Tibial nerve (tissue), 4 donors: Measurements from ENCODE around the gene ATP13A2. TPM values are rescaled to one million over a fixed set of nuclear protein-coding genes. Genes with fewer than 3 reads are reported as not detected.
A peak's percentile ranks its signal among the peaks of the same experiment; 100 is the strongest.

Source experiments
- DNase-seq, 2 donors: peaks; one replicate each; pipeline ENCODE4 v3.0.0-alpha.2; 2019; ENCODE audit warnings: low spot score in 2 of 2
- H3K27ac ChIP-seq, 4 donors: fragments of 200-600 bp; sonication (generic) in 3 of 4; one replicate each; pipeline ENCODE4 v1.5.1; 2017 to 2019; ENCODE audit warnings: mild to moderate bottlenecking in 1 of 4
- H3K27me3 ChIP-seq, 2 donors: fragments of 200-600 bp; sonication (generic) in 1 of 2; one replicate each; pipeline versions ENCODE4 v1.5.1 to v1.6.0; 2017 to 2019
- H3K36me3 ChIP-seq, 3 donors: fragments of 200-600 bp; sonication (generic); one replicate each; pipeline ENCODE4 v1.5.1; 2018 to 2019
- H3K4me1 ChIP-seq, 4 donors: fragments of 200-600 bp; sonication (generic) in 3 of 4; one replicate each; pipeline ENCODE4 v1.5.1; 2017 to 2019
- H3K4me3 ChIP-seq, 4 donors: fragments of 200-600 bp; sonication (generic) in 3 of 4; one replicate each; pipeline ENCODE4 v1.5.1; 2017 to 2019; ENCODE audit warnings: mild to moderate bottlenecking in 1 of 4, moderate library complexity in 1 of 4
- H3K9me3 ChIP-seq, 4 donors: fragments of 200-600 bp; sonication (generic) in 3 of 4; one replicate each; pipeline ENCODE4 v1.5.1; 2017 to 2019
- EP300 ChIP-seq, 2 donors: sonication (generic); formaldehyde crosslinking; IDR thresholded peaks; one replicate each; pipeline ENCODE4 v1.6.1; 2017; ENCODE audit warnings: antibody characterized with exemption in 2 of 2, mild to moderate bottlenecking in 1 of 2
- POLR2A ChIP-seq, 2 donors: fragments of 450-650 bp; IDR thresholded peaks; one replicate each; pipeline ENCODE4 v1.6.1; 2017; ENCODE audit warnings: antibody characterized with exemption in 2 of 2, mild to moderate bottlenecking in 2 of 2, moderate library complexity in 2 of 2
- WGBS, 2 donors: methylation state at CpG; one replicate each; pipeline ENCODE4 v1.1.5; 2018; 5-methylcytosine and 5-hydroxymethylcytosine counted together
- total RNA-seq, 4 donors: library from RNA; depleted of rRNA; stranded (reverse); fragments of >200 nt; gene quantifications; one replicate each; pipeline ENCODE4 v1.1.0, GENCODE V29; 2016
- TF ChIP-seq, protein P1 (sequence below), 5 experiments: fragments of 200-600 bp in 3 of 5; fragments of 450-650 bp in 2 of 5; sonication (generic) in 3 of 5; IDR thresholded peaks; one replicate each; pipeline ENCODE4 v1.5.1; 2016 to 2019; ENCODE audit warnings: antibody characterized with exemption in 5 of 5, mild to moderate bottlenecking in 3 of 5, moderate library complexity in 2 of 5

Gene ATP13A2
- total RNA-seq, 4 donors from 2014 or later: 29.7 to 64.2 (median 42.1) TPM

DNA sequence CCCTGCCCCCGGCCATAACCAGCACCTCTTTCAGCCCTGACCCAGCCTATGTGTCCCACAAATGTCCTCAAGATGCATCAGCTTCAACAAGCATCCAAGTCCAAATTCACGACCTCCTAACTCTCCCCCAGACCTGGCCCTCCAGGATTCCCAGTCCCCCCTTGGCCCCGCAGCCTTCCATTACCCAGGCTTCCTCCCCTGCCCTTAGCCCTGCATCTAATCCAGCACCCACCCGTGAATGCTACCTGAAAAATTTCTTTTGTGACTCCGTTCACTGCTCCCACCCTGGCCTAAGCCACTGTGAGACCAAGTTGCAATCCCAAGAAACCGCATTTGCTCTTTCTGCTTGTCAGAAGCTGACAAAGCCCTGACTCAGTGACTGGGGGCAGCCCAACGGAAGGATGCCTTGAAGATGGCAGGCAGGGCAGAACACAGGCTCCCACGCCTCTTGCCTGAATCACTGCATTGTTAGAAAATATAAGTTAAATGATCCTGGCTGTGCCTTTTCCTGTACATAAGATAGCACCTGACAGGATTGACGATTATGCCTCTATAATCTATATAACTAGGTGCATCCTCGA lies 30.4 kb downstream of the ATP13A2 start:
- H3K4me1 ChIP-seq: peaks cover 0 to 40% (median 4%) of the 10 kb centered on the region in 4 donors
- H3K27me3 ChIP-seq: peaks cover 0 to 18% of the 10 kb centered on the region in 2 donors
- H3K27ac ChIP-seq: no peak overlapping the region
- WGBS, 2 donors: 83 to 86% methylated on average over 10 of the region's 10 CpGs
- H3K36me3 ChIP-seq: peaks cover 0 to 18% (median 0%) of the 10 kb centered on the region in 3 donors
- H3K4me3 ChIP-seq: no peak overlapping the region
- DNase-seq: no peak
- TF ChIP-seq EP300 (IDR thresholded peaks at IDR 0.05) (no peak), POLR2A (IDR thresholded peaks at IDR 0.05) (no peak)
- TF ChIP-seq, protein P1, sequence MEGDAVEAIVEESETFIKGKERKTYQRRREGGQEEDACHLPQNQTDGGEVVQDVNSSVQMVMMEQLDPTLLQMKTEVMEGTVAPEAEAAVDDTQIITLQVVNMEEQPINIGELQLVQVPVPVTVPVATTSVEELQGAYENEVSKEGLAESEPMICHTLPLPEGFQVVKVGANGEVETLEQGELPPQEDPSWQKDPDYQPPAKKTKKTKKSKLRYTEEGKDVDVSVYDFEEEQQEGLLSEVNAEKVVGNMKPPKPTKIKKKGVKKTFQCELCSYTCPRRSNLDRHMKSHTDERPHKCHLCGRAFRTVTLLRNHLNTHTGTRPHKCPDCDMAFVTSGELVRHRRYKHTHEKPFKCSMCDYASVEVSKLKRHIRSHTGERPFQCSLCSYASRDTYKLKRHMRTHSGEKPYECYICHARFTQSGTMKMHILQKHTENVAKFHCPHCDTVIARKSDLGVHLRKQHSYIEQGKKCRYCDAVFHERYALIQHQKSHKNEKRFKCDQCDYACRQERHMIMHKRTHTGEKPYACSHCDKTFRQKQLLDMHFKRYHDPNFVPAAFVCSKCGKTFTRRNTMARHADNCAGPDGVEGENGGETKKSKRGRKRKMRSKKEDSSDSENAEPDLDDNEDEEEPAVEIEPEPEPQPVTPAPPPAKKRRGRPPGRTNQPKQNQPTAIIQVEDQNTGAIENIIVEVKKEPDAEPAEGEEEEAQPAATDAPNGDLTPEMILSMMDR (IDR thresholded peaks at IDR 0.05): no peak
- no peaks in the 10 kb centered on the region for H3K9me3 ChIP-seq

DNA sequence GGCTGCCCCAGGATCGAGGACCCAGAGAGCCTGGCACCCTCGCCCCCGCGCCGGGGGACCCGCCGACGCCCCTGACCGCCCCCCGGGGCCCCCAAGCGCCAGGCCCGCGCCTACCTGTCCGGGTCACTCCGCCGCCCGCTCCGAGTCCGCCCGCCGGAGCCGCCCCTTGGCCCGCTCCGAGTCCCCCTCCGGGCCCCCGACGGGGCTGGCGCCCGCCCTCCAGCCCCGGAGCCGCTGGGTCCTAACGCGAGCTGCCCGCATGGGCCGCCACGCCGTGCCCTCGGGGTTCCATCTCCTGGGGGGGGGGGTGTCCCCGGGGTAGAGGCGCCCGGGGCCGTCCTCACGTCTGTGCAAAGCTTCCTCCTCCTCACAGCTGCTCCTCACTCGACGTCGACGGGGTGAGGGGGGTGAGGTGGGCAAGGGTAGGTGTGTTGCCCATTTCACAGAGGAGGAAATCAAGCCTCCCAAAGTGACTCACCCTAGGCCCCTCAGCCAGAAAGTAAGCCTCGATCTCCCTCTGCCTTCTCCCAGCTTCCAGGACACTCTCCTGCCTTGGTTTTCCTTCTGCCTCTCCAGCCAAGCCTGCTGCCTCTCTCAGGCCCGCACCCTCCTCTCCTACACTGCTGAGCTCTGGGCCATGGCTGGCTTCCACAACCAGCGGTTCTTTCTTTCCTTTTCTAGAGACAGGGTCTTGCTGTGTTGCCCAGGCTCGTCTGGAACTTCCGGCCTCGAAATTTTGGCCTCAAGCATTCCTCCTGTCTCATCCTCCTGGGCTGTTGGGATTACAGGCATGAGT lies 31.1 kb downstream of the ATP13A2 start, which contains the start of gene MFAP2:
Gene MFAP2, minus strand, starts transcription at position 148 of the 796 bp plus-strand sequence. CDS start 2,347 bp downstream, outside the sequence.
- no peaks in the 10 kb centered on the region for H3K9me3 ChIP-seq
- H3K4me3 ChIP-seq: peak within 1 kb of the TSS; percentile 25 to 60 (median 31)
- TF ChIP-seq, protein P1 (IDR thresholded peaks at IDR 0.05): no peak
- no peak for TF ChIP-seq POLR2A (IDR thresholded peaks at IDR 0.05)
- TF ChIP-seq EP300 (IDR thresholded peaks at IDR 0.05): no peak
- peaks cover 0 to 47% (median 4%) of the 10 kb centered on the region in 4 donors for H3K4me1 ChIP-seq
- H3K27ac ChIP-seq: peak within 1 kb of the TSS; percentile 31 to 85 (median 67)
- no peak for DNase-seq
- 10 to 12% methylated on average over 37 to 44 of the region's 53 CpGs for WGBS, 2 donors
- H3K36me3 ChIP-seq: peaks cover 0 to 11% (median 0%) of the 10 kb centered on the region in 3 donors
- H3K27me3 ChIP-seq: peaks cover 0 to 18% of the 10 kb centered on the region in 2 donors

DNA sequence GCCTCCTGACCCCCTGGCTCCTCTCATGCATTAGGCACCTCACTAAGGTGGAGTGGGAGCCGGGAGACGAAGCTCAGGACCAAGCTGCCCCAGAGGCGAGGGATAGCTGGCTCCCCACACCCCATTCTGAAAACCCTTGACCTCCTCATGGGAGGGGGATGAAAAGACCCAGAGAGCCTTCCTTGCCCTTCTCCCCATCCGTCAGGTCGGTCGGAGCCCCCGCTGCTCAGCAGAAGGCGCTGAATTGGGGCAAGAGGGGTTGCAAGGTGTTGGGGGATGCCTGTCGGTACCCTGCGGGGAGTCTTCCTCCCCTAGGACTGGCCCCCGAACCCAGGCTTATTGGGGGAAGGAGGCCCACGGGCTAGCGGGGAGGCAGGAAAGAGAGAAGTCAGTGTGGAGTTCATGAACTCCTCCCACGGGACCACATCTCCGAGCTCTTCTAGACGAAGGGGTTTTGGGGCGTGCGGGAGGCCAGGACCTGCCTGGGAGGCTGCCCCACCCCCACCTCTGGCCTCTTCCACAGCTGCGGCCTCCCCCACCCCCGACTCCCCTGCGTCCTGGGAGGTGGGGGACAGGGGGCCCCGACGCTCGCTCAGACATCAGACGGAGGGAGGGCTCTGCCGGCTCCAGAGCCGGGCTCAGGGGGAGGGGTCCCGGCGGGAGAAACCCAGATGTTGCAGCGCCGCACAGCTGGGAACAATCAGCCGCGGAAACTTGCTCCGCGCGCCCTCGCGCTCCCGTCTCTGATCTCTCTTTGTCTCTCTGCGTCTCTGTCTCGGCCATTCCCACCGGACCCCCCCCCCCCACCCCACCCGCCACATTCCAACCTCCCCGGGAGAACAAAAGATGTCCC lies 32.0 kb downstream of the ATP13A2 start:
- DNase-seq: no peak
- TF ChIP-seq, protein P1 (IDR thresholded peaks at IDR 0.05): no peak
- TF ChIP-seq EP300 (IDR thresholded peaks at IDR 0.05) (no peak), POLR2A (IDR thresholded peaks at IDR 0.05) (no peak)
- Histone ChIP-seq H3K27ac (peak overlapping the region; percentile 31 to 85 (median 67)), H3K36me3 (peaks cover 0 to 3% (median 0%) of the 10 kb centered on the region in 3 donors), H3K9me3 (no peaks in the 10 kb centered on the region), H3K4me1 (peaks cover 0 to 48% (median 4%) of the 10 kb centered on the region in 4 donors), H3K27me3 (peaks cover 0 to 18% of the 10 kb centered on the region in 2 donors), H3K4me3 (peak overlapping the region; percentile 25 to 60 (median 31))
- WGBS, 2 donors: 15 to 18% methylated on average over 41 to 43 of the region's 44 CpGs

DNA sequence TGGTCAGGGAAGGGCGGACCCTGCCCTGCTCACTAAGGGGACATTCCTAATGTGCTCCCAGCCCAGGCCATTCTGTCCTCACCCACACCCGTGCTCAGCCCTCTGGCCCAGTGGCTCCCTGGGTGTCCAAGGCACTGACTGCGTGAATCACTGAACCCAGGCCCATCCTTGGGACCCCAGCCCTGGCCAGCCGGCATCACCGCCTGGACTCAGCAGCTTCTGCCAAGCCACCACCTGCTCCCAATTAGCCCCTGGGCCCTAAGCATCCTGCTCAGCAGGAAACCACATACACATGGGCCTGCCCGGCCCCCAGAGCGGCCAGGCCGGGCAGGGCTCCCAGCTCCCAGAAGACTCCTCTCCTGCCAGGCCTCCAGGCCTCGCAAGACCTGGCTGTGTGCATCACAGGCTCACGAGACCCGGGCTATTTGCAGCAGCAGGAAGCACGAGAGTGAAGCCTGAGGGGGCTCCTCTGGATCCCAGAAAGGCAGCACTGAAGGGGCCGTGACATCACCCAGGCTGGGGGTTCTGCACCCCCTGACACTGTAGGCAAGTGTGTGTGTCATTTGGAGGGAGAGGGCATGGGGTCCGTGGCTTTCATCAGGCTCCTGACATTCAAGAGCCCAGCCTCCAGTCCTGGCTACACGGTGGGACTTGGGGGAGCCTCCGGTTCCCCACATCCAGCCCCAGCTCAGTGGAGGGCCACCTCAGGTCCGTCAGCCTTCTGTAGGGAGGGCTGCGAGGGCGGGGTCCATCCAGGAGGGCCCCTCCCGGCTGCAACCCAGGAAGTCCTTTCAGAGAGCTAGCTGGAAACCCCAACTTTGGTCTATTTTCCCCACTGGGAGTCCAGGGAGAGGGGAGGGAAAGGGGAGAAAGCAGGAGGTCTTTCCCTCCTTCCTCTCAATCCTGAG lies 32.9 kb downstream of the ATP13A2 start:
- Histone ChIP-seq H3K9me3 (no peaks in the 10 kb centered on the region), H3K4me3 (peak overlapping the region in 3 of 4 donors; percentile 25 to 60 (median 28)), H3K4me1 (peaks cover 0 to 43% (median 4%) of the 10 kb centered on the region in 4 donors), H3K27ac (peak overlapping the region; percentile 31 to 85 (median 67)), H3K27me3 (peaks cover 0 to 18% of the 10 kb centered on the region in 2 donors), H3K36me3 (no peaks in the 10 kb centered on the region)
- WGBS, 2 donors: 63% methylated on average over 13 to 17 of the region's 20 CpGs
- peak; percentile 22 to 31 for DNase-seq
- TF ChIP-seq EP300 (IDR thresholded peaks at IDR 0.05) (no peak), POLR2A (IDR thresholded peaks at IDR 0.05) (no peak)
- TF ChIP-seq, protein P1 (IDR thresholded peaks at IDR 0.05): no peak
